Measurements from ENCODE around the gene CAMTA1. TPM values are rescaled to one million over a fixed set of nuclear protein-coding genes. Genes with fewer than 3 reads are reported as not detected.

Gene CAMTA1
- polyA plus RNA-seq, 1 donor from 2014 or later: 162 TPM

- no peak overlapping the region for H2AFZ ChIP-seq (ENCODE audit: low read depth, low read length)
- no peaks in the 10 kb centered on the region for H3K9me2 ChIP-seq (ENCODE audit: insufficient read depth, low read length)
- no peaks in the 10 kb centered on the region for H4K20me1 ChIP-seq (ENCODE audit: insufficient read depth)
- H3K27ac ChIP-seq (ENCODE audit: low read length): no peak overlapping the region
- no peaks in the 10 kb centered on the region for H3K27me3 ChIP-seq (ENCODE audit: insufficient read depth, low read depth, low read length)
- TF ChIP-seq SMC3 (conservative IDR thresholded peaks at IDR 0.05; ENCODE audit: poor library complexity): no peak
- TF ChIP-seq, protein P1, sequence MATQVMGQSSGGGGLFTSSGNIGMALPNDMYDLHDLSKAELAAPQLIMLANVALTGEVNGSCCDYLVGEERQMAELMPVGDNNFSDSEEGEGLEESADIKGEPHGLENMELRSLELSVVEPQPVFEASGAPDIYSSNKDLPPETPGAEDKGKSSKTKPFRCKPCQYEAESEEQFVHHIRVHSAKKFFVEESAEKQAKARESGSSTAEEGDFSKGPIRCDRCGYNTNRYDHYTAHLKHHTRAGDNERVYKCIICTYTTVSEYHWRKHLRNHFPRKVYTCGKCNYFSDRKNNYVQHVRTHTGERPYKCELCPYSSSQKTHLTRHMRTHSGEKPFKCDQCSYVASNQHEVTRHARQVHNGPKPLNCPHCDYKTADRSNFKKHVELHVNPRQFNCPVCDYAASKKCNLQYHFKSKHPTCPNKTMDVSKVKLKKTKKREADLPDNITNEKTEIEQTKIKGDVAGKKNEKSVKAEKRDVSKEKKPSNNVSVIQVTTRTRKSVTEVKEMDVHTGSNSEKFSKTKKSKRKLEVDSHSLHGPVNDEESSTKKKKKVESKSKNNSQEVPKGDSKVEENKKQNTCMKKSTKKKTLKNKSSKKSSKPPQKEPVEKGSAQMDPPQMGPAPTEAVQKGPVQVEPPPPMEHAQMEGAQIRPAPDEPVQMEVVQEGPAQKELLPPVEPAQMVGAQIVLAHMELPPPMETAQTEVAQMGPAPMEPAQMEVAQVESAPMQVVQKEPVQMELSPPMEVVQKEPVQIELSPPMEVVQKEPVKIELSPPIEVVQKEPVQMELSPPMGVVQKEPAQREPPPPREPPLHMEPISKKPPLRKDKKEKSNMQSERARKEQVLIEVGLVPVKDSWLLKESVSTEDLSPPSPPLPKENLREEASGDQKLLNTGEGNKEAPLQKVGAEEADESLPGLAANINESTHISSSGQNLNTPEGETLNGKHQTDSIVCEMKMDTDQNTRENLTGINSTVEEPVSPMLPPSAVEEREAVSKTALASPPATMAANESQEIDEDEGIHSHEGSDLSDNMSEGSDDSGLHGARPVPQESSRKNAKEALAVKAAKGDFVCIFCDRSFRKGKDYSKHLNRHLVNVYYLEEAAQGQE (IDR thresholded peaks at IDR 0.05; ENCODE audit: borderline replicate concordance): no peak
- TF ChIP-seq, protein P2, sequence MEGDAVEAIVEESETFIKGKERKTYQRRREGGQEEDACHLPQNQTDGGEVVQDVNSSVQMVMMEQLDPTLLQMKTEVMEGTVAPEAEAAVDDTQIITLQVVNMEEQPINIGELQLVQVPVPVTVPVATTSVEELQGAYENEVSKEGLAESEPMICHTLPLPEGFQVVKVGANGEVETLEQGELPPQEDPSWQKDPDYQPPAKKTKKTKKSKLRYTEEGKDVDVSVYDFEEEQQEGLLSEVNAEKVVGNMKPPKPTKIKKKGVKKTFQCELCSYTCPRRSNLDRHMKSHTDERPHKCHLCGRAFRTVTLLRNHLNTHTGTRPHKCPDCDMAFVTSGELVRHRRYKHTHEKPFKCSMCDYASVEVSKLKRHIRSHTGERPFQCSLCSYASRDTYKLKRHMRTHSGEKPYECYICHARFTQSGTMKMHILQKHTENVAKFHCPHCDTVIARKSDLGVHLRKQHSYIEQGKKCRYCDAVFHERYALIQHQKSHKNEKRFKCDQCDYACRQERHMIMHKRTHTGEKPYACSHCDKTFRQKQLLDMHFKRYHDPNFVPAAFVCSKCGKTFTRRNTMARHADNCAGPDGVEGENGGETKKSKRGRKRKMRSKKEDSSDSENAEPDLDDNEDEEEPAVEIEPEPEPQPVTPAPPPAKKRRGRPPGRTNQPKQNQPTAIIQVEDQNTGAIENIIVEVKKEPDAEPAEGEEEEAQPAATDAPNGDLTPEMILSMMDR (IDR thresholded peaks at IDR 0.05; ENCODE audit: poor library complexity, severe bottlenecking): no peak
- no peaks in the 10 kb centered on the region for H3F3A ChIP-seq (ENCODE audit: insufficient read depth, low read length, poor library complexity, severe bottlenecking)
- H3K79me2 ChIP-seq (replicated peaks; ENCODE audit: insufficient read depth, low read length): no peaks in the 10 kb centered on the region
- H3K9me3 ChIP-seq (ENCODE audit: low read length): no peaks in the 10 kb centered on the region
- H3K36me3 ChIP-seq (ENCODE audit: insufficient read depth, low read length): no peaks in the 10 kb centered on the region
- no peak overlapping the region for H3K9ac ChIP-seq (ENCODE audit: low read length)
- no peak overlapping the region for H3K4me3 ChIP-seq (ENCODE audit: low read length)
- no peak overlapping the region for H3K4me2 ChIP-seq (ENCODE audit: low read length)
These were observed 489.0 kb downstream of the CAMTA1 start for GRCh38 chr1:7274256-7274655.

DNA sequence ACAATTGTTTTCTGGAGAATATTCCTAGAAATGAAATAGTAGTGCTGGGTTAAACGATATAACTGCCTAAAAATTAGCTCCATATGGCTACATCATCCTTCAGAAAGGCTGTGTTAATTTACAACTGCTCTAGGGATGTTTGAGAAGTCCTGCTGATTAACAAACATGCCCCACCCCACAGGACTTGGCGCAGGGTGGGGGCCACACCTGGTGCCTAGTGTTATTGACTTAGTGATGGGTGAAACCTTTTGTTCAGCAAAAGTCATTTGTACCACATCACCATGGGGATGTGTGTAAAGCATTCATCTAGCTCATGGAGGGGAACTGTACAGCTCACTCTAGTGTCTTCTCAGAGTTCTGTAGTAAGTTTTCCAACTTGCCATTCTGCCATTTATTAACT lies 492.8 kb downstream of the CAMTA1 start:
- no peak overlapping the region for H2AFZ ChIP-seq (ENCODE audit: low read depth, low read length)
- no peaks in the 10 kb centered on the region for H4K20me1 ChIP-seq (ENCODE audit: insufficient read depth)
- H3K9ac ChIP-seq (ENCODE audit: low read length): no peak overlapping the region
- H3K27me3 ChIP-seq (ENCODE audit: insufficient read depth, low read depth, low read length): no peaks in the 10 kb centered on the region
- H3K36me3 ChIP-seq (ENCODE audit: insufficient read depth, low read length): no peaks in the 10 kb centered on the region
- no peaks in the 10 kb centered on the region for H3F3A ChIP-seq (ENCODE audit: insufficient read depth, low read length, poor library complexity, severe bottlenecking)
- no peak overlapping the region for H3K27ac ChIP-seq (ENCODE audit: low read length)
- H3K9me3 ChIP-seq (ENCODE audit: low read length): no peaks in the 10 kb centered on the region
- no peak overlapping the region for H3K4me2 ChIP-seq (ENCODE audit: low read length)
- H3K9me2 ChIP-seq (ENCODE audit: insufficient read depth, low read length): no peaks in the 10 kb centered on the region
- no peak for TF ChIP-seq RAD21 (conservative IDR thresholded peaks at IDR 0.05)
- H3K79me2 ChIP-seq (replicated peaks; ENCODE audit: insufficient read depth, low read length): no peaks in the 10 kb centered on the region
- no peak overlapping the region for H3K4me3 ChIP-seq (ENCODE audit: low read length)

- no peaks in the 10 kb centered on the region for H3K9me2 ChIP-seq (ENCODE audit: insufficient read depth, low read length)
These were observed 493.8 kb downstream of the CAMTA1 start for GRCh38 chr1:7278827-7279765.

More at GRCh38 chr1:7278827-7279765, 493.8 kb downstream of the CAMTA1 start:
- no peaks in the 10 kb centered on the region for H4K20me1 ChIP-seq (ENCODE audit: insufficient read depth)
- H3K9ac ChIP-seq (ENCODE audit: low read length): no peak overlapping the region
- no peak overlapping the region for H2AFZ ChIP-seq (ENCODE audit: low read depth, low read length)
- no peaks in the 10 kb centered on the region for H3K27me3 ChIP-seq (ENCODE audit: insufficient read depth, low read depth, low read length)
- H3K4me3 ChIP-seq (ENCODE audit: low read length): no peak overlapping the region
- no peaks in the 10 kb centered on the region for H3K79me2 ChIP-seq (replicated peaks; ENCODE audit: insufficient read depth, low read length)
- H3F3A ChIP-seq (ENCODE audit: insufficient read depth, low read length, poor library complexity, severe bottlenecking): no peaks in the 10 kb centered on the region
- no peak overlapping the region for H3K4me2 ChIP-seq (ENCODE audit: low read length)
- H3K9me3 ChIP-seq (ENCODE audit: low read length): no peaks in the 10 kb centered on the region
- TF ChIP-seq RAD21 (conservative IDR thresholded peaks at IDR 0.05) (no peak), POLR2AphosphoS5 (IDR thresholded peaks at IDR 0.05) (no peak), SMC3 (conservative IDR thresholded peaks at IDR 0.05; ENCODE audit: poor library complexity) (no peak), TAF1 (IDR thresholded peaks at IDR 0.05; ENCODE audit: low read depth) (no peak), EZH2 (IDR thresholded peaks at IDR 0.05; ENCODE audit: borderline replicate concordance, insufficient read depth, low read length, poor library complexity, severe bottlenecking) (no peak), EP300 (conservative IDR thresholded peaks at IDR 0.05; ENCODE audit: poor library complexity, severe bottlenecking) (no peak), MXI1 (conservative IDR thresholded peaks at IDR 0.05; ENCODE audit: poor library complexity, severe bottlenecking) (no peak)
- TF ChIP-seq, protein P1 (IDR thresholded peaks at IDR 0.05; ENCODE audit: borderline replicate concordance): no peak
- TF ChIP-seq, protein P2 (IDR thresholded peaks at IDR 0.05; ENCODE audit: poor library complexity, severe bottlenecking): no peak
- no peak overlapping the region for H3K27ac ChIP-seq (ENCODE audit: low read length)
- H3K36me3 ChIP-seq (ENCODE audit: insufficient read depth, low read length): no peaks in the 10 kb centered on the region

Data from neural cell (in vitro differentiated cells).